ENCODE data around the gene CDH23.

The CDH23 gene

DNA sequence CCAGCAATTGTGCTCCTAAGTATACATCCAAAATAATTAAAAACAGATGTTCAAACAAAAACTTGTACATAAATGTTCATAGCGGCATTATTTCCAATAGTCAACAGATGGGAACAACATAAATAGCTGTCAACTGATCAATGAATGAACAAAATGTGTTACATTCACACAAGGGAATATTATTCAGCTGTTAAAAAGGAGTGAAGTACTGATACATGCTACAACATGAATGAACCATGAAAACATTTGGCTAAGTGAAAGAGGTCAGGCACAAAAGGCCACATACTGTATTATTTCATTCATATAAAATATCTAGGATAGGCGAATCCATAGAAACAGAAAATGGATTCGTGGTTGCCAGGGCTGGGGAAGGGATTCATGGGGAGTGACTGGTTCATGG is 109.1 kb downstream of the CDH23 start:
- no peaks in the 10 kb centered on the region for H3K36me3 ChIP-seq (ENCODE audit: control insufficient read depth, insufficient read depth, low read length)
- peaks cover 4% of the 10 kb centered on the region for H3K27me3 ChIP-seq (replicated peaks; ENCODE audit: control insufficient read depth, insufficient read depth, low read length)
- DNase-seq (ENCODE audit: extremely low read depth, insufficient read length): no peak
- TF ChIP-seq, protein P1, sequence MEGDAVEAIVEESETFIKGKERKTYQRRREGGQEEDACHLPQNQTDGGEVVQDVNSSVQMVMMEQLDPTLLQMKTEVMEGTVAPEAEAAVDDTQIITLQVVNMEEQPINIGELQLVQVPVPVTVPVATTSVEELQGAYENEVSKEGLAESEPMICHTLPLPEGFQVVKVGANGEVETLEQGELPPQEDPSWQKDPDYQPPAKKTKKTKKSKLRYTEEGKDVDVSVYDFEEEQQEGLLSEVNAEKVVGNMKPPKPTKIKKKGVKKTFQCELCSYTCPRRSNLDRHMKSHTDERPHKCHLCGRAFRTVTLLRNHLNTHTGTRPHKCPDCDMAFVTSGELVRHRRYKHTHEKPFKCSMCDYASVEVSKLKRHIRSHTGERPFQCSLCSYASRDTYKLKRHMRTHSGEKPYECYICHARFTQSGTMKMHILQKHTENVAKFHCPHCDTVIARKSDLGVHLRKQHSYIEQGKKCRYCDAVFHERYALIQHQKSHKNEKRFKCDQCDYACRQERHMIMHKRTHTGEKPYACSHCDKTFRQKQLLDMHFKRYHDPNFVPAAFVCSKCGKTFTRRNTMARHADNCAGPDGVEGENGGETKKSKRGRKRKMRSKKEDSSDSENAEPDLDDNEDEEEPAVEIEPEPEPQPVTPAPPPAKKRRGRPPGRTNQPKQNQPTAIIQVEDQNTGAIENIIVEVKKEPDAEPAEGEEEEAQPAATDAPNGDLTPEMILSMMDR (IDR thresholded peaks at IDR 0.05; ENCODE audit: insufficient read depth, low read length, poor library complexity, severe bottlenecking): no peak
- no peak overlapping the region for H3K4me3 ChIP-seq (replicated peaks; ENCODE audit: low read depth, low read length)

DNA sequence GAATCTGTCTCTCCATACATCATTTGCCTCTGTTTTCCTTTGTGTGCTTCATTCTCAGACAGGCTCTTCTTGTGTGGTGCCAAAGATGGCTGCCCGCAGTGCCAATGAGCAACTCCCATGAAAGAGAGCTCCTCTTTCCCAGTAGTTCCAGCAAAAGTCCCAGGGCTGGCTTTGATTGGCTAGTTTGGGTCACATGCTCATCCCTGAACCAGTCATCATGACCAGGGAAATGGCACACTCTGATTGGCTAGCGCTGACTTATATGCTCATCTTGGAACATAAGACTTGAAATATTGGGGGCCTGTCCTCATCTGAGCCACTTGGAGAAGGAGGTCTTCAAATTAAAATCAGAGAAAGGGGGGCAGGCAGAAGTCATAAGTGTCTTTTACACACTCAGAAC is 112.7 kb downstream of the CDH23 start:
- H3K27me3 ChIP-seq (replicated peaks; ENCODE audit: control insufficient read depth, insufficient read depth, low read length): peaks cover 1% of the 10 kb centered on the region; the same call in 1 of the 2 replicates
- TF ChIP-seq, protein P1 (IDR thresholded peaks at IDR 0.05; ENCODE audit: insufficient read depth, low read length, poor library complexity, severe bottlenecking): no peak
- no peak overlapping the region for H3K4me3 ChIP-seq (replicated peaks; ENCODE audit: low read depth, low read length)
- DNase-seq (ENCODE audit: extremely low read depth, insufficient read length): no peak
- no peaks in the 10 kb centered on the region for H3K36me3 ChIP-seq (ENCODE audit: control insufficient read depth, insufficient read depth, low read length)

DNA sequence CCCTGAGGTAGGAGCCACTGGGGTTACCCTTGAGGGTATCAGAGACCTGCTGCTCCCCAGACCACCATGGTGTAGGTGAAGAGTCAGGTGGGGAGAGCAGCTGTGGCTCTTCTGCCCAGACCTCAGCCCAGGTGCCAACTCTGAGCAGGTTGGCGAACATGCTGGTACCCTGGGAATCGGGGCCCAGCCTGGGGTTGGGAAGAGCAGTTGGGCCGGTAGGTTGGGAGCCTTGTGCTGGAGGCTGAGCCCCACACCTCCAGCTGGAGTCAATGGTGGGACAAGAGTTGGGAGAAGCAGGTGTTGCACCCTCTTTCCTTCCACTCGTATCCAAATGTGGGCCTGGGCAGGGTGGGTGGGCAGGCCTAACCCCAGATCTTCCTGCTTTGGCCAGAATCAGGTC is 114.5 kb downstream of the CDH23 start:
- TF ChIP-seq, protein P1 (IDR thresholded peaks at IDR 0.05; ENCODE audit: insufficient read depth, low read length, poor library complexity, severe bottlenecking): no peak
- H3K4me3 ChIP-seq (replicated peaks; ENCODE audit: low read depth, low read length): no peak overlapping the region
- no peak for DNase-seq (ENCODE audit: extremely low read depth, insufficient read length)
- H3K27me3 ChIP-seq (replicated peaks; ENCODE audit: control insufficient read depth, insufficient read depth, low read length): peaks cover 1% of the 10 kb centered on the region; the same call in 1 of the 2 replicates
- H3K36me3 ChIP-seq (ENCODE audit: control insufficient read depth, insufficient read depth, low read length): no peaks in the 10 kb centered on the region

DNA sequence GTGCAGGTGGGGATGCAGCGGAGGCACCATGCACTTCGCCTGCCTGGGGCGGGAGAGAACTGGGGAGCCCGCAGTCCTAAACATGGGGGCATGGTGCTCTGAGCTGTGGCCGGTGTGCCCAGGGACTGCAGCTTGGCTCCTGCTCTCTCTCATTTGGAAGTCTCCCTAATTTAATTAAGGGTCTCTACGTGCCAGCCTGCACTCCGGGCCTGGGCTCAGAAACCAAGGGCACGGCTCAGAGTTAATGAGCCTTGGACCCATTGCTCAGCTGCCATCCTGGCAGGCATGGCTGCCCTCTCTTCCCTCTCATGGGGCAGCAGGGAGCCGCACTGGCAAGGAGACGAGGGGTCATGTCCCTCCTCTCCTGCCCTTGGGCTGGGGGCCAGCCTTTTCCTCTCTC is 115.6 kb downstream of the CDH23 start:
- Histone ChIP-seq H3K27me3 (replicated peaks; ENCODE audit: control insufficient read depth, insufficient read depth, low read length) (peaks cover 1% of the 10 kb centered on the region; the same call in 1 of the 2 replicates), H3K36me3 (ENCODE audit: control insufficient read depth, insufficient read depth, low read length) (no peaks in the 10 kb centered on the region), H3K4me3 (replicated peaks; ENCODE audit: low read depth, low read length) (no peak overlapping the region)
- TF ChIP-seq, protein P1 (IDR thresholded peaks at IDR 0.05; ENCODE audit: insufficient read depth, low read length, poor library complexity, severe bottlenecking): no peak
- DNase-seq (ENCODE audit: extremely low read depth, insufficient read length): no peak

DNA sequence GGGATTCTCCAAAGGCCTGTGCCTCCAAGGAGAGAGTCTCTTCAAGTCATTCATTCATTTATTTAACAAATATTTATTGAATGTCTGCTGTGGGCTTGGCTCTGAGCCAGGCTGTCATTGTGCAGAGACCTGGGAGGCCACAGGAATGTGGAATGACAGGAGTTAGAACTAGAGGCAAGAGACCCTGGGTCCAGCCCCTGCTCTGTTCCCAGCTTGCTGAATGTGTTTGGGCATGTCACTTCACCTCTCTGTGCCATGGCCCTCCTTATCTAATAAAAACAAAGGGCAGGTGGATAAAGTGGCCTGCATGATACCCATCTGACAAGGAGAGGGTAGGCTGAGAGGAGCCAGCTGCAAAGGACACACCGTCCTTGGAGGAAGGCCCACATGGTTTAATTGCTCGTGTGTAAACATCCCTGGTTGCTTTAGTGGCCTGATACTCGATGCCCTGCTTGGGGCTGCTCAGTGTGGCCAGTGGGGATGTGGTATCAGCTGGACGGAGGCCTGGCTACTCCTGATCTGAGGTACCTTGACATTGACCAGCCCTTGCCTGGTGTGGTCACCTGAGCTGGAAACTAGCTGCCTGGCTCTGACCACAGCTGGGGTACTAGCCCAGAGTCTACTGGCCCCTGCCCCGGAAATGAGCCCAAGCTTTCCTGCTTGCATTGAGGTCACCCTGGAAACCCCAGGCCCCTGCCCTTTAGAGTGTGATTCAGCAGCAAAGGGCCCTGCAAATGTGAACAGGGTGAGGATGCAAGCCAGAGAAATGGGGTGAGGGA is 116.2 kb downstream of the CDH23 start:
- Histone ChIP-seq H3K27me3 (replicated peaks; ENCODE audit: control insufficient read depth, insufficient read depth, low read length) (peaks cover 1% of the 10 kb centered on the region; the same call in 1 of the 2 replicates), H3K36me3 (ENCODE audit: control insufficient read depth, insufficient read depth, low read length) (no peaks in the 10 kb centered on the region), H3K4me3 (replicated peaks; ENCODE audit: low read depth, low read length) (no peak overlapping the region)
- DNase-seq (ENCODE audit: extremely low read depth, insufficient read length): no peak
- TF ChIP-seq, protein P1 (IDR thresholded peaks at IDR 0.05; ENCODE audit: insufficient read depth, low read length, poor library complexity, severe bottlenecking): no peak
